Retinal pigment epithelial cell (primary cell): ENCODE results near the gene CNKSR1.
A peak's percentile ranks its signal among the peaks of the same experiment; 100 is the strongest.

Source experiments
- DNase-seq: peaks from one replicate; pipeline ENCODE4 v3.0.0-alpha.2; 2010; ENCODE audit warnings: low read depth
- H3K4me3 ChIP-seq: 2 replicates; pipeline ENCODE4 v1.5.1; 2011; ENCODE audit warnings: mild to moderate bottlenecking, low read length, control low read depth, moderate library complexity
- CTCF ChIP-seq: conservative IDR thresholded peaks from 2 replicates; pipeline ENCODE4 v1.5.1; 2011; ENCODE audit warnings: low read depth, low read length, control low read depth, inconsistent platforms

Gene CNKSR1

GRCh38 chr1:26233903-26234643 is 56.8 kb downstream of the CNKSR1 start, which contains the start of gene CEP85:
Gene CEP85 (plus strand): TSS chr1:26234200. CDS start chr1:26239784, 5,584 bp downstream.
- peak within 1 kb of the TSS; percentile 92 for H3K4me3 ChIP-seq
- peak; percentile 86 for DNase-seq
- TF ChIP-seq CTCF = peak; percentile 96

- peak overlapping the region; percentile 92 for H3K4me3 ChIP-seq
- no peak for DNase-seq
- TF ChIP-seq CTCF = peak; percentile 21
Observed at GRCh38 chr1:26234644-26235370, 57.5 kb downstream of the CNKSR1 start.

GRCh38 chr1:26237230-26237966 is 60.1 kb downstream of the CNKSR1 start:
- no peak for DNase-seq
- H3K4me3 ChIP-seq = no peak overlapping the region
- TF ChIP-seq CTCF = no peak
